GM23338 (cell line): ENCODE results near the gene TSC22D1. TPM values are rescaled to one million over a fixed set of nuclear protein-coding genes. Genes with fewer than 3 reads are reported as not detected.

ENCODE experiments used
- ATAC-seq: fragments of 200-7000 bp; cut with Tn5 transposase; 3 replicates; pipeline ENCODE4 v1.9.1; 2020
- DNase-seq: peaks from one replicate; pipeline ENCODE4 v3.0.0-alpha.2; 2015; ENCODE audit warnings: low spot score
- H2AFZ ChIP-seq: fragments of 200-600 bp; sonication (generic); 2 replicates; pipeline ENCODE4 v1.8.0; 2016; ENCODE audit warnings: antibody characterized with exemption, mild to moderate bottlenecking, moderate library complexity
- H3F3A ChIP-seq: fragments of 200-600 bp; sonication (generic); replicated peaks from 2 replicates; pipeline ENCODE4 v1.8.0; 2017; ENCODE audit warnings: antibody characterized with exemption, mixed run types, low read depth
- H3K27ac ChIP-seq: fragments of 200-600 bp; sonication (generic); 2 replicates; pipeline ENCODE4 v1.6.1; 2016; ENCODE audit warnings: low read depth
- H3K27me3 ChIP-seq: fragments of 200-600 bp; sonication (generic); 2 replicates; pipeline ENCODE4 v1.8.0; 2016; ENCODE audit warnings: mild to moderate bottlenecking, mixed run types, moderate library complexity; ENCODE audit not compliant: insufficient read depth
- H3K36me3 ChIP-seq: fragments of 200-600 bp; sonication (generic); 2 replicates; pipeline ENCODE4 v1.8.0; 2016; ENCODE audit warnings: mild to moderate bottlenecking; ENCODE audit not compliant: insufficient read depth
- H3K4me1 ChIP-seq: fragments of 200-600 bp; sonication (generic); 2 replicates; pipeline ENCODE4 v1.8.0; 2016; ENCODE audit warnings: mild to moderate bottlenecking, moderate library complexity; ENCODE audit not compliant: insufficient read depth
- H3K4me2 ChIP-seq: fragments of 200-600 bp; sonication (generic); 2 replicates; pipeline ENCODE4 v1.7.1; 2017; ENCODE audit warnings: mixed run types
- H3K4me3 ChIP-seq: fragments of 200-600 bp; sonication (generic); 2 replicates; pipeline ENCODE4 v1.6.1; 2016; ENCODE audit warnings: mixed run types
- H3K79me2 ChIP-seq: fragments of 200-600 bp; sonication (generic); replicated peaks from 2 replicates; pipeline ENCODE4 v1.8.0; 2017; ENCODE audit warnings: mild to moderate bottlenecking; ENCODE audit not compliant: insufficient read depth
- H3K9me2 ChIP-seq: fragments of 200-600 bp; sonication (generic); 2 replicates; pipeline ENCODE4 v1.8.0; 2017; ENCODE audit not compliant: insufficient read depth
- H4K20me1 ChIP-seq: fragments of 200-600 bp; sonication (generic); replicated peaks from 2 replicates; pipeline ENCODE4 v1.8.0; 2017; ENCODE audit warnings: mild to moderate bottlenecking; ENCODE audit not compliant: insufficient read depth
- H3K27ac Mint-ChIP-seq: 2 replicates; pipeline ENCODE4 v1.8.0; 2020; ENCODE audit warnings: inconsistent platforms, mild to moderate bottlenecking, moderate library complexity, mixed read lengths
- H3K27me3 Mint-ChIP-seq: 3 replicates; pipeline ENCODE4 v1.8.0; 2022; ENCODE audit warnings: low read depth, mild to moderate bottlenecking, moderate library complexity, mixed read lengths, inconsistent platforms; ENCODE audit not compliant: insufficient read depth, poor library complexity
- H3K36me3 Mint-ChIP-seq: 3 replicates; pipeline ENCODE4 v1.8.0; 2021; ENCODE audit warnings: low read depth, mild to moderate bottlenecking, inconsistent platforms, moderate library complexity, mixed read lengths
- H3K4me1 Mint-ChIP-seq: 3 replicates; pipeline ENCODE4 v1.8.0; 2020; ENCODE audit warnings: mild to moderate bottlenecking, inconsistent platforms, mixed read lengths
- H3K4me3 Mint-ChIP-seq: 3 replicates; pipeline ENCODE4 v1.8.0; 2021; ENCODE audit warnings: moderate library complexity, mild to moderate bottlenecking, inconsistent platforms, mixed read lengths
- H3K9me3 Mint-ChIP-seq: 3 replicates; pipeline ENCODE4 v1.8.0; 2020; ENCODE audit warnings: moderate library complexity, mild to moderate bottlenecking, inconsistent platforms, mixed read lengths
- CREB1 ChIP-seq: fragments of 250-450 bp; sonication (Bioruptor Pico); IDR thresholded peaks from 2 replicates; pipeline ENCODE4 v1.5.0; 2020; ENCODE audit warnings: low read depth, mild to moderate bottlenecking, moderate library complexity
- EZH2 ChIP-seq: fragments of 200-600 bp; sonication (generic); IDR thresholded peaks from one replicate; pipeline ENCODE4 v1.8.0; 2017; ENCODE audit warnings: antibody characterized with exemption, mild to moderate bottlenecking, low read depth; ENCODE audit not compliant: unreplicated experiment
- EZH2phosphoT487 ChIP-seq: fragments of 200-600 bp; sonication (generic); IDR thresholded peaks from one replicate; pipeline ENCODE4 v1.8.1; 2018; ENCODE audit warnings: antibody characterized with exemption; ENCODE audit not compliant: unreplicated experiment
- JUNB ChIP-seq: IDR thresholded peaks from one replicate; pipeline ENCODE4 v1.6.1; 2016; ENCODE audit warnings: antibody characterized with exemption; ENCODE audit not compliant: unreplicated experiment
- NANOG ChIP-seq: IDR thresholded peaks from 2 replicates; pipeline ENCODE4 v1.6.1; 2016; ENCODE audit warnings: antibody characterized with exemption, borderline replicate concordance
- POLR2AphosphoS5 ChIP-seq: IDR thresholded peaks from 2 replicates; pipeline ENCODE4 v1.6.1; 2016; ENCODE audit warnings: antibody characterized with exemption, low read depth
- STAT1 ChIP-seq: IDR thresholded peaks from one replicate; pipeline ENCODE4 v1.6.1; 2016; ENCODE audit warnings: antibody characterized with exemption; ENCODE audit not compliant: unreplicated experiment
- ZNF114 ChIP-seq: fragments of 250-450 bp; sonication (Bioruptor Pico); IDR thresholded peaks from 2 replicates; pipeline ENCODE4 v1.5.0; 2020; ENCODE audit warnings: mild to moderate bottlenecking, moderate library complexity
- ZNF331 ChIP-seq: fragments of 250-450 bp; sonication (Bioruptor Pico); IDR thresholded peaks from 2 replicates; pipeline ENCODE4 v1.5.0; 2020; ENCODE audit warnings: low read depth, mild to moderate bottlenecking, moderate library complexity
- polyA plus RNA-seq: library from polyadenylated mRNA; unstranded; fragments of >200 nt; fragmentation: Nextera tagmentation; extraction: Ambion mirVana; gene quantifications from 2 replicates; pipeline ENCODE4 v1.2.1, GENCODE V29; 2016
- total RNA-seq: library from RNA; depleted of rRNA; stranded (reverse); fragments of >200 nt; shearing (Covaris generic); gene quantifications from 2 replicates; pipeline ENCODE4 v1.2.3, GENCODE V29; 2014
- TF ChIP-seq, protein P1 (sequence below): fragments of 250-450 bp; sonication (Bioruptor Pico); IDR thresholded peaks from 2 replicates; pipeline ENCODE4 v1.5.0; 2020; ENCODE audit warnings: mild to moderate bottlenecking, moderate library complexity
- TF ChIP-seq, protein P2 (sequence below), 2 experiments: fragments of 200-600 bp in 1 of 2; sonication (generic) in 1 of 2; conservative IDR thresholded peaks; 2 replicates each; pipeline versions ENCODE4 v1.5.1 to v1.6.1; 2016 to 2017; ENCODE audit warnings: antibody characterized with exemption in 2 of 2, low read depth in 2 of 2, mild to moderate bottlenecking in 2 of 2, moderate library complexity in 1 of 2
- TF ChIP-seq, protein P3 (sequence below): IDR thresholded peaks from 2 replicates; pipeline ENCODE4 v1.6.1; 2016; ENCODE audit warnings: antibody characterized with exemption
- TF ChIP-seq, protein P4 (sequence below): IDR thresholded peaks from one replicate; pipeline ENCODE4 v1.6.1; 2018; ENCODE audit warnings: antibody characterized with exemption; ENCODE audit not compliant: unreplicated experiment

The TSC22D1 gene
- total and polyA plus RNA-seq, 2 experiments from 2014 or later, result 58.5 to 114 TPM

DNA sequence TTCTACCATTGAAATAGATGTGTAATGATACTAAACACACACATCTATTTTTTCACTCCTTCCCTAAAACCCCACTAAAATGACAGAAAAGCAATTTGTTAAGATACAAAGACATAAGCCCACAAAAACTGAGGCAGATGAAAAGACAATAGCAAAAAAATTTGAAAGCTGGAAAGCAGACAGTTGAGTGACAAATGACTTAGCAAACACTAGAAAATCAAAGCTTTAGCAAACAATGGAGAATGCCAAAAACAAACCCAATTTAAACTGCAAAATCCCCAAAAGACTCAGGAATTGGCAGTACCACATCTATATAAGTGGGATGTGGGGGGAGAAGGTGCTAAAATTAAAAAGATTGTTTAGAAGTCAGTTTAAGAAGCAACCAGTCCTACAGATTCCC is 9.5 kb downstream of the TSC22D1 start (continued):
- TF ChIP-seq POLR2AphosphoS5, result no peak
- no peak for TF ChIP-seq EZH2
- TF ChIP-seq CREB1, result no peak

DNA sequence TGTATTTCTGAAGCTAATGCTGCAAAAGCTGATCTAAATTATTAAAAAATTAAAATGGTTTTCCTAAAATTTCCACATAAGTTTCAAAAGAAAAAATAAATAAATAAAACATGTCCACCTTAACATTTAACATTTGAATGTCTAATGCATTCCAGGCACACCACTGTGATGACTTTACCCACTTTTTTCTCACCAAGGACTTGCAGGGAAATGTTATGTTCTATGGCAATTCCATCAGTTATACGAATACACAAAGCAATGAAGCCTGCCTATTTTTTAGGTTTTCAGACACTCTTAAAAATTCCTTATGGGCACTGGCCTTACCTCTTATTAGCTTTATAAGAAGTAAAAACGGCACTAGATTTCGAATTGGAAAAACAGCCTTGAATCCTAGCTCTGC is 10.2 kb downstream of the TSC22D1 start:
- Mint-ChIP-seq H3K4me3 (no peak overlapping the region), H3K27me3 (no peaks in the 10 kb centered on the region), H3K4me1 (peaks cover 56% of the 10 kb centered on the region), H3K9me3 (no peaks in the 10 kb centered on the region), H3K36me3 (peaks cover 11% of the 10 kb centered on the region; the same call in 2 of the 3 replicates), H3K27ac (no peak overlapping the region; the same call in 1 of the 2 replicates)
- H3K36me3 ChIP-seq, result no peaks in the 10 kb centered on the region
- H3K27ac ChIP-seq, result 0 out of 2 replicates have a peak overlapping the region, but pooled peaks have one; percentile 13
- H3K4me2 ChIP-seq, result peak overlapping the region; percentile 50
- no peaks in the 10 kb centered on the region for H3K9me2 ChIP-seq
- H3F3A ChIP-seq, result no peaks in the 10 kb centered on the region
- H2AFZ ChIP-seq, result no peak overlapping the region
- H4K20me1 ChIP-seq, result peaks cover 13% of the 10 kb centered on the region; the same call in 1 of the 2 replicates
- DNase-seq (no peak), ATAC-seq (no peak)
- H3K4me1 ChIP-seq, result peaks cover 47% of the 10 kb centered on the region
- TF ChIP-seq JUNB, result no peak
- no peak for TF ChIP-seq POLR2AphosphoS5
- no peak for TF ChIP-seq NANOG
- TF ChIP-seq ZNF331 (CRISPR knock-in tag), result no peak
- no peak for TF ChIP-seq ZNF114 (CRISPR knock-in tag)
- TF ChIP-seq, protein P1, sequence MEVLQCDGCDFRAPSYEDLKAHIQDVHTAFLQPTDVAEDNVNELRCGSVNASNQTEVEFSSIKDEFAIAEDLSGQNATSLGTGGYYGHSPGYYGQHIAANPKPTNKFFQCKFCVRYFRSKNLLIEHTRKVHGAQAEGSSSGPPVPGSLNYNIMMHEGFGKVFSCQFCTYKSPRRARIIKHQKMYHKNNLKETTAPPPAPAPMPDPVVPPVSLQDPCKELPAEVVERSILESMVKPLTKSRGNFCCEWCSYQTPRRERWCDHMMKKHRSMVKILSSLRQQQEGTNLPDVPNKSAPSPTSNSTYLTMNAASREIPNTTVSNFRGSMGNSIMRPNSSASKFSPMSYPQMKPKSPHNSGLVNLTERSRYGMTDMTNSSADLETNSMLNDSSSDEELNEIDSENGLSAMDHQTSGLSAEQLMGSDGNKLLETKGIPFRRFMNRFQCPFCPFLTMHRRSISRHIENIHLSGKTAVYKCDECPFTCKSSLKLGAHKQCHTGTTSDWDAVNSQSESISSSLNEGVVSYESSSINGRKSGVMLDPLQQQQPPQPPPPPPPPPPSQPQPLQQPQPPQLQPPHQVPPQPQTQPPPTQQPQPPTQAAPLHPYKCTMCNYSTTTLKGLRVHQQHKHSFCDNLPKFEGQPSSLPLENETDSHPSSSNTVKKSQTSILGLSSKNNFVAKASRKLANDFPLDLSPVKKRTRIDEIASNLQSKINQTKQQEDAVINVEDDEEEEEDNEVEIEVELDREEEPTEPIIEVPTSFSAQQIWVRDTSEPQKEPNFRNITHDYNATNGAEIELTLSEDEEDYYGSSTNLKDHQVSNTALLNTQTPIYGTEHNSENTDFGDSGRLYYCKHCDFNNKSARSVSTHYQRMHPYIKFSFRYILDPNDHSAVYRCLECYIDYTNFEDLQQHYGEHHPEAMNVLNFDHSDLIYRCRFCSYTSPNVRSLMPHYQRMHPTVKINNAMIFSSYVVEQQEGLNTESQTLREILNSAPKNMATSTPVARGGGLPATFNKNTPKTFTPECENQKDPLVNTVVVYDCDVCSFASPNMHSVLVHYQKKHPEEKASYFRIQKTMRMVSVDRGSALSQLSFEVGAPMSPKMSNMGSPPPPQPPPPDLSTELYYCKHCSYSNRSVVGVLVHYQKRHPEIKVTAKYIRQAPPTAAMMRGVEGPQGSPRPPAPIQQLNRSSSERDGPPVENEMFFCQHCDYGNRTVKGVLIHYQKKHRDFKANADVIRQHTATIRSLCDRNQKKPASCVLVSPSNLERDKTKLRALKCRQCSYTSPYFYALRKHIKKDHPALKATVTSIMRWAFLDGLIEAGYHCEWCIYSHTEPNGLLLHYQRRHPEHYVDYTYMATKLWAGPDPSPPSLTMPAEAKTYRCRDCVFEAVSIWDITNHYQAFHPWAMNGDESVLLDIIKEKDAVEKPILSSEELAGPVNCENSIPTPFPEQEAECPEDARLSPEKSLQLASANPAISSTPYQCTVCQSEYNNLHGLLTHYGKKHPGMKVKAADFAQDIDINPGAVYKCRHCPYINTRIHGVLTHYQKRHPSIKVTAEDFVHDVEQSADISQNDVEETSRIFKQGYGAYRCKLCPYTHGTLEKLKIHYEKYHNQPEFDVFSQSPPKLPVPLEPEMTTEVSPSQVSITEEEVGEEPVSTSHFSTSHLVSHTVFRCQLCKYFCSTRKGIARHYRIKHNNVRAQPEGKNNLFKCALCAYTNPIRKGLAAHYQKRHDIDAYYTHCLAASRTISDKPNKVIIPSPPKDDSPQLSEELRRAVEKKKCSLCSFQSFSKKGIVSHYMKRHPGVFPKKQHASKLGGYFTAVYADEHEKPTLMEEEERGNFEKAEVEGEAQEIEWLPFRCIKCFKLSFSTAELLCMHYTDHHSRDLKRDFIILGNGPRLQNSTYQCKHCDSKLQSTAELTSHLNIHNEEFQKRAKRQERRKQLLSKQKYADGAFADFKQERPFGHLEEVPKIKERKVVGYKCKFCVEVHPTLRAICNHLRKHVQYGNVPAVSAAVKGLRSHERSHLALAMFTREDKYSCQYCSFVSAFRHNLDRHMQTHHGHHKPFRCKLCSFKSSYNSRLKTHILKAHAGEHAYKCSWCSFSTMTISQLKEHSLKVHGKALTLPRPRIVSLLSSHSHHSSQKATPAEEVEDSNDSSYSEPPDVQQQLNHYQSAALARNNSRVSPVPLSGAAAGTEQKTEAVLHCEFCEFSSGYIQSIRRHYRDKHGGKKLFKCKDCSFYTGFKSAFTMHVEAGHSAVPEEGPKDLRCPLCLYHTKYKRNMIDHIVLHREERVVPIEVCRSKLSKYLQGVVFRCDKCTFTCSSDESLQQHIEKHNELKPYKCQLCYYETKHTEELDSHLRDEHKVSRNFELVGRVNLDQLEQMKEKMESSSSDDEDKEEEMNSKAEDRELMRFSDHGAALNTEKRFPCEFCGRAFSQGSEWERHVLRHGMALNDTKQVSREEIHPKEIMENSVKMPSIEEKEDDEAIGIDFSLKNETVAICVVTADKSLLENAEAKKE (CRISPR knock-in tag), result no peak
- TF ChIP-seq, protein P2, sequence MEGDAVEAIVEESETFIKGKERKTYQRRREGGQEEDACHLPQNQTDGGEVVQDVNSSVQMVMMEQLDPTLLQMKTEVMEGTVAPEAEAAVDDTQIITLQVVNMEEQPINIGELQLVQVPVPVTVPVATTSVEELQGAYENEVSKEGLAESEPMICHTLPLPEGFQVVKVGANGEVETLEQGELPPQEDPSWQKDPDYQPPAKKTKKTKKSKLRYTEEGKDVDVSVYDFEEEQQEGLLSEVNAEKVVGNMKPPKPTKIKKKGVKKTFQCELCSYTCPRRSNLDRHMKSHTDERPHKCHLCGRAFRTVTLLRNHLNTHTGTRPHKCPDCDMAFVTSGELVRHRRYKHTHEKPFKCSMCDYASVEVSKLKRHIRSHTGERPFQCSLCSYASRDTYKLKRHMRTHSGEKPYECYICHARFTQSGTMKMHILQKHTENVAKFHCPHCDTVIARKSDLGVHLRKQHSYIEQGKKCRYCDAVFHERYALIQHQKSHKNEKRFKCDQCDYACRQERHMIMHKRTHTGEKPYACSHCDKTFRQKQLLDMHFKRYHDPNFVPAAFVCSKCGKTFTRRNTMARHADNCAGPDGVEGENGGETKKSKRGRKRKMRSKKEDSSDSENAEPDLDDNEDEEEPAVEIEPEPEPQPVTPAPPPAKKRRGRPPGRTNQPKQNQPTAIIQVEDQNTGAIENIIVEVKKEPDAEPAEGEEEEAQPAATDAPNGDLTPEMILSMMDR (conservative IDR thresholded peaks at IDR 0.05; ENCODE audit: low read depth in 2 of 2), result no peak
- TF ChIP-seq, protein P3, sequence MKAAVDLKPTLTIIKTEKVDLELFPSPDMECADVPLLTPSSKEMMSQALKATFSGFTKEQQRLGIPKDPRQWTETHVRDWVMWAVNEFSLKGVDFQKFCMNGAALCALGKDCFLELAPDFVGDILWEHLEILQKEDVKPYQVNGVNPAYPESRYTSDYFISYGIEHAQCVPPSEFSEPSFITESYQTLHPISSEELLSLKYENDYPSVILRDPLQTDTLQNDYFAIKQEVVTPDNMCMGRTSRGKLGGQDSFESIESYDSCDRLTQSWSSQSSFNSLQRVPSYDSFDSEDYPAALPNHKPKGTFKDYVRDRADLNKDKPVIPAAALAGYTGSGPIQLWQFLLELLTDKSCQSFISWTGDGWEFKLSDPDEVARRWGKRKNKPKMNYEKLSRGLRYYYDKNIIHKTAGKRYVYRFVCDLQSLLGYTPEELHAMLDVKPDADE, result no peak
- TF ChIP-seq STAT1, result no peak
- TF ChIP-seq EZH2phosphoT487, result no peak
- no peak for TF ChIP-seq EZH2
- TF ChIP-seq, protein P4, sequence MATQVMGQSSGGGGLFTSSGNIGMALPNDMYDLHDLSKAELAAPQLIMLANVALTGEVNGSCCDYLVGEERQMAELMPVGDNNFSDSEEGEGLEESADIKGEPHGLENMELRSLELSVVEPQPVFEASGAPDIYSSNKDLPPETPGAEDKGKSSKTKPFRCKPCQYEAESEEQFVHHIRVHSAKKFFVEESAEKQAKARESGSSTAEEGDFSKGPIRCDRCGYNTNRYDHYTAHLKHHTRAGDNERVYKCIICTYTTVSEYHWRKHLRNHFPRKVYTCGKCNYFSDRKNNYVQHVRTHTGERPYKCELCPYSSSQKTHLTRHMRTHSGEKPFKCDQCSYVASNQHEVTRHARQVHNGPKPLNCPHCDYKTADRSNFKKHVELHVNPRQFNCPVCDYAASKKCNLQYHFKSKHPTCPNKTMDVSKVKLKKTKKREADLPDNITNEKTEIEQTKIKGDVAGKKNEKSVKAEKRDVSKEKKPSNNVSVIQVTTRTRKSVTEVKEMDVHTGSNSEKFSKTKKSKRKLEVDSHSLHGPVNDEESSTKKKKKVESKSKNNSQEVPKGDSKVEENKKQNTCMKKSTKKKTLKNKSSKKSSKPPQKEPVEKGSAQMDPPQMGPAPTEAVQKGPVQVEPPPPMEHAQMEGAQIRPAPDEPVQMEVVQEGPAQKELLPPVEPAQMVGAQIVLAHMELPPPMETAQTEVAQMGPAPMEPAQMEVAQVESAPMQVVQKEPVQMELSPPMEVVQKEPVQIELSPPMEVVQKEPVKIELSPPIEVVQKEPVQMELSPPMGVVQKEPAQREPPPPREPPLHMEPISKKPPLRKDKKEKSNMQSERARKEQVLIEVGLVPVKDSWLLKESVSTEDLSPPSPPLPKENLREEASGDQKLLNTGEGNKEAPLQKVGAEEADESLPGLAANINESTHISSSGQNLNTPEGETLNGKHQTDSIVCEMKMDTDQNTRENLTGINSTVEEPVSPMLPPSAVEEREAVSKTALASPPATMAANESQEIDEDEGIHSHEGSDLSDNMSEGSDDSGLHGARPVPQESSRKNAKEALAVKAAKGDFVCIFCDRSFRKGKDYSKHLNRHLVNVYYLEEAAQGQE, result no peak
- no peak for TF ChIP-seq CREB1
- no peak overlapping the region for H3K4me3 ChIP-seq
- H3K27me3 ChIP-seq, result no peaks in the 10 kb centered on the region
- H3K79me2 ChIP-seq, result peaks cover 100% of the 10 kb centered on the region
